GM18520 (cell line): ENCODE results near the gene PLA2G12A.
"Not testable (repeated sequence)": the region's sequence is repeated elsewhere in the genome, so short reads cannot be mapped to it uniquely, and the experiment has no call there.

Source experiments
- ATAC-seq: cut with Tn5 transposase; IDR thresholded peaks from one replicate; pipeline ENCODE4 v1.9.1; 2021; ENCODE audit not compliant: unreplicated experiment

The PLA2G12A gene

GRCh38 chr4:109682875-109683274 is 47.0 kb downstream of the PLA2G12A start:
- no peak for ATAC-seq

DNA sequence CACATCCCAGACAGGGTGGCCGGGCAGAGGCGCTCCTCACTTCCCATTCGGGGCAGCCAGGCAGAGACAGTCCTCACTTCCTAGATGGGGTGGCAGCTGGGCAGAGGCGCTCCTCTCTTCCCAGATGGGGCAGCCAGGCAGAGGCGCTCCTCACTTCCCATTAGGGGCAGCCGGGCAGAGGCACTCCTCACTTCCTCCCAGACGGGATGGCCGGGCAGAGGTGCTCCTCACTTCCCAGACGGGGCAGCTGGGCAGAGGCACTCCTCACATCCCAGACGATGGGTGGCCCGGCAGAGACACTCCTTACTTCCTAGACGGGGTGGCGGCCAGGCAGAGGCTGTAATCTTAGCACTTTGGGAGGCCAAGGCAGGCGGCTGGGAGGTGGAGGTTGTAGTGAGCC is 50.9 kb downstream of the PLA2G12A start:
- not testable (repeated sequence) for ATAC-seq

GRCh38 chr4:109678472-109678871 is 51.4 kb downstream of the PLA2G12A start:
- not testable (repeated sequence) for ATAC-seq

GRCh38 chr4:109676886-109677285 is 53.0 kb downstream of the PLA2G12A start:
- no peak for ATAC-seq

DNA sequence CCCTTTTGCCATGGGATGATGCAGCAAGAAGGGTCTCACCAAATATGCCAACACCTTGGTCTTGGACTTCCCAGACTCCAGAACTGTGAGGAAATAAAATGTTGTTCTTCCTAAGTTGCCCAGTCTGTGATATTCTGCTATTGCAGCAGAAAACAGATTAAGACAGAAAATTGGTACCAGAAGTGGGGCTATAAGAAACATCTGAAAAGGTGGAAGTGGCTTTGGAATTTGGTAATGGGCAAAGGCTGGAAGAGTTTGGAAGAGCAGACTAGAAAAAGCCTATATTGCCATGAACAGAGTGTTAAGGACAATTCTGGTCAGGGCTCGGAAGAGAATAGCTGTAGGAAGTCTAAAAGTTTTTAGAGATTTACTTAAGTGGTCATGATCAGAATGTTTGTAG is 54.0 kb downstream of the PLA2G12A start:
- ATAC-seq: no peak

DNA sequence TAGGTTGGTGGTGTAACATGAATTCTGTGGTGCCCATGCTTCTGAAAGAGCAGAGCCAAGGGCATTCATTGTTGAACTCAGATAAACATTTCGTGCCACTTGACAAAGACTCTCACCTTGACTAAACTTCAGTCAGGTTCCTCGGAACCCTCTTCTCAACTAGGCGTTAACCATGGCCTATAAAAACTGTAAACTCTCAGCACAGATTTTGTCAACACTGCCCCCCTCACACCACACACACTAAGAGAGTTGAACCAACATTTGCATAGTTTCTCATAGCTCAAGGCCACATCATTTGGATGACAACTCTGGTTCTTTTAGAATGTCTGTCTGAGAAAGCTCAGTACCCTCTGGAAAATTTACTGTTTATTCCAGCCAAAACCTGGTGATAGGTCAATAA is 54.7 kb downstream of the PLA2G12A start:
- ATAC-seq: peak; percentile 93

DNA sequence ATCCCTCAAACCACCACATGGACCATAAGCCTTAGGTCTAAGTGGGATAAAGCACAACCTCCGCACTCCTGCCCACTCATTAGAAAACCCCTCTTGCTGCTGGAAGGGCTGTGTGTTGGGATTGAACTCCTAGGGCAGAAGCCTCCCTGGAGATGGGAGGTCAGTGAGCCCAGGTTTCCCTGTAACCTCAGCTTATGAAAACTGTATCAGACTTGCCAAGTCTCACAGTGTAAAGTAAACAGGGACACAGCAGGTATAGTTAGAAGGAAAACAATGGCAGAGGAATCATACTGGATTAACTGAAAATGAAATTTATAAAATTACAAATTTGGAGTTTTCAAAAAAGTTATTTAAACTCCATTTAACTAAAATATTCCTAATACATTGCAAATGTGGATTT is 56.6 kb downstream of the PLA2G12A start:
- no peak for ATAC-seq

DNA sequence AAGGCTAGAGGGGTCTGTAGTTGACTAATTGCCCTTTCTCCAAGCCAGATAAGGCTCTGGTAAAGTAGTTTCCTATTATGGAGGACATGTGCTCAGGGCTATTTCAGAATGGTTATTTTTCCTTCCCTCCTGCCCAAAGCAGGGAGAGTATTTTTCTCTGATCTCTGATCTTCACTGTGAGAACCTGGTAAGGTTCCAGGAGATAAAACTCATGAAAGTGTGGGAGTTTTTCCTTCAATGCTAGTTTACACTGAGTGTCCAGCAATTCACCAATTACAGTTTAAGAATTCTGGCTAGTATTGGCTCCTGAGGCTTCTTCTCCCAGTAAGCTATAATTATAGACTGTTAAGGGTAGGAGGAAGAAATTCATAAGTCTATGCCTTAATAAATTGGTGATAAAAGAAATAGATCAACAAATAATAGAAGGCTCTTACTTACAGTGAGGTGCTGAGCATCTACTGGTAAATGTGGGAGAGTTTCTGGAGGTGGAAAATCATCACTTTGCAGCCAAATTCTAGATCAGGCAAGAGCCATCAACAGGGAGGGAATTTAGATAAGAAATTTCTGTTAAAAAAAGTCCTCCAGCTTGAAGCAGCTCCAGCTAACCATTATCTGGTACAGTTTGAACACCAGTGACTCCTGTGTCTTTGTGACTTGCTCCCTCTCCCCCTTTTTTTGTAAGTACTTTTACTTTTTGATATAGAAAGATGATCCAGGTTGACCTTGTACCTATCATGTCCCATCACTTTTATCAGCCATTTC is 57.5 kb downstream of the PLA2G12A start:
- no peak for ATAC-seq

GRCh38 chr4:109671350-109671749 is 58.5 kb downstream of the PLA2G12A start:
- ATAC-seq: no peak

GRCh38 chr4:109665783-109666485 is 63.9 kb downstream of the PLA2G12A start:
- no peak for ATAC-seq

DNA sequence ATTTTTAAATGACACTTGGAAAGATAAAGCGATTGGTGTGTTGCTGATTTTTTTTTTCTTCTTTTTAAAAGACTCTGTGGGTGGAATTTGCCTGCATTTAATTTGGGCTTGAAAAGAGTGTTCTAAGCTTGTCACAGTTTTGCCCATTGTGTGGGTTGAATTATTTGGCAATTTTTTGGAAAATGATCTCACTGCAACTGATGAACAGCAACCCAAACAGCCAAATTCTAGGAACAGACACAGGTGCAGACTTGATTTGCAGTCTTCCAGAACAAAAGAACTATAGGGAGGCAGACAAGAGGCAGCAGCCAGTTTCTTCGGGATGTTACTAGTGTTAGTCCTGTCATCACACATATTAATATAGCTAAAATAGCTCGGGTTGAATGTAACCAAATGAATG is 67.1 kb downstream of the PLA2G12A start:
- ATAC-seq: no peak

GRCh38 chr4:109662116-109662515 is 67.8 kb downstream of the PLA2G12A start:
- ATAC-seq: no peak
